Measurements from ENCODE around the gene BTN3A1.
"Not testable (repeated sequence)": the region's sequence is repeated elsewhere in the genome, so short reads cannot be mapped to it uniquely, and the experiment has no call there.

Gene BTN3A1

DNA sequence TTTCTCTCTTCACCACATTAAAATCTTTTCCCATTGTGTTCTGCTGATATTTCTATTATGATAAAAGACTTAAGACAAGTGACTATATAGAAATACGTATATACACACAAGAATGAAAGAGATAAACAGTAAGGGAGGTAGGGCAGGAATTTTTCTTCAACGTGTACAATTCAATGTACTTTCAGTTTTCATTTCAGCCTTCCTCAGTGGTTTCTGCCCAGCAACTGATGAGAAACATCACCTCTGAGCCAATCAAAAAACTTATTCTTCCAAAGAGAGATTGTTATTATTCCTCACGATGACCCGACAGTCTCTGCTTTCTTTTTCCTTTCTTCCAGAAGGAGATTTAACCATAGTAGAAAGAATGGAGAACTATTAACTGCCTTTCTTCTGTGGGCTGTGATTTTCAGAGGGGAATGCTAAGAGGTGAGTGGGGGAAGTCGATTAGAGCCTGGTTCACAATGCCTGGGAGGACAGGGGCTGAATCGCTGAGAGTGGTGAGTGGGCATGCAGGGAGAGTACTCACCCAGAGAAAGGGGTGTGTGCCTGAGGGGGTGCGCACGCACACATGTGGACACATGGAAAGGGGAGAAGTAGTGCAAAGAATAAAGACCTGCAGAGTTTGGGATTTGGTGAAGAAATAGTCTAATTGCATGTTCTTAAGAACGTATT lies at the start of gene BTN3A1:
TSS of gene BTN3A1 (plus strand) at position 289 of the 672 bp plus-strand sequence. CDS start 3,289 bp downstream, outside the sequence.
- peak within 1 kb of the TSS; percentile 76 for H3K4me3 ChIP-seq (replicated peaks; ENCODE audit: low read depth, low read length)
- TF ChIP-seq, protein P1, sequence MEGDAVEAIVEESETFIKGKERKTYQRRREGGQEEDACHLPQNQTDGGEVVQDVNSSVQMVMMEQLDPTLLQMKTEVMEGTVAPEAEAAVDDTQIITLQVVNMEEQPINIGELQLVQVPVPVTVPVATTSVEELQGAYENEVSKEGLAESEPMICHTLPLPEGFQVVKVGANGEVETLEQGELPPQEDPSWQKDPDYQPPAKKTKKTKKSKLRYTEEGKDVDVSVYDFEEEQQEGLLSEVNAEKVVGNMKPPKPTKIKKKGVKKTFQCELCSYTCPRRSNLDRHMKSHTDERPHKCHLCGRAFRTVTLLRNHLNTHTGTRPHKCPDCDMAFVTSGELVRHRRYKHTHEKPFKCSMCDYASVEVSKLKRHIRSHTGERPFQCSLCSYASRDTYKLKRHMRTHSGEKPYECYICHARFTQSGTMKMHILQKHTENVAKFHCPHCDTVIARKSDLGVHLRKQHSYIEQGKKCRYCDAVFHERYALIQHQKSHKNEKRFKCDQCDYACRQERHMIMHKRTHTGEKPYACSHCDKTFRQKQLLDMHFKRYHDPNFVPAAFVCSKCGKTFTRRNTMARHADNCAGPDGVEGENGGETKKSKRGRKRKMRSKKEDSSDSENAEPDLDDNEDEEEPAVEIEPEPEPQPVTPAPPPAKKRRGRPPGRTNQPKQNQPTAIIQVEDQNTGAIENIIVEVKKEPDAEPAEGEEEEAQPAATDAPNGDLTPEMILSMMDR (IDR thresholded peaks at IDR 0.05; ENCODE audit: low read length, missing control alignments) = no peak

DNA sequence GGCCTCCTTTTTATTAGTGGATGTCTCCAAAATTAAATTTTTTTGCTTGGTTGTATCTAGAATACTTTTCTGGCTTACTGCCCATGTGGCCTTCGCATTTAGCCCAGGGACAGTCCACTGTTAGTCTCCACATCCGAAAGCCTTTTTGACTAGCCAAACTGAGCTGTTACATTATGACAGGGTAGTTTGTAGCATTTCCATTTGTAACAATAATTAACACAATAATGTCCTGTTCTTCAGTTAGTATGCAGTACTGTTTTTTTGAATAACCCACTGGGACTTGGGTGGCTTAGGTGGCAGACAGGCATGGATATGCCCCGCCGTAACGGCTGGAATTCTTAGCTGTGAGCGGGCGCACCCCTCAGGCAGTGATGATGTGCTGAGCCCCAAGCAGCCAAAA lies 49.8 kb upstream of the BTN3A1 start:
- DNase-seq (ENCODE audit: low read depth) = no peak
- no peak overlapping the region for H3K4me3 ChIP-seq (replicated peaks; ENCODE audit: low read depth, low read length)
- TF ChIP-seq, protein P1 (IDR thresholded peaks at IDR 0.05; ENCODE audit: low read length, missing control alignments) = no peak

More for the DNA sequence above, at the start of gene BTN3A1:
- DNase-seq (ENCODE audit: low read depth) = peak; percentile 75

DNA sequence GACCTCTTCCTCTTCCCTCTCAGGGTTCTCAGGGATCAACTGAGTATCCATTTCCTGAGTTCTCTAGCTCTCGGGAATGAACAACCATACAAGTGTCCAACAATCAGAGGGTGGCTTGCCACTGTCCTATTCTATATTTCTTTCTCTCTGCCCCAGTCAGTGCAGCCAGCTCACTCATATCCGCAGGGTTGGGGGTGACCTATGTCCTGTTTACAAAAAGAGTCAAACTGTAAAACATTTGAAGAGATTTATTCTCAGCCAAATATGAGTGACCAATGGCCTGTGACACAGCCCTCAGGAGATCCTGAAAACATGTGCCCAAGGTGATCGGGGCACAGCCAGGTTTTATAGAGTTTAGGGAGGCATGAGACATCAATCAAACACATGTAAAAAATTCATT lies 47.9 kb upstream of the BTN3A1 start:
- TF ChIP-seq, protein P1 (IDR thresholded peaks at IDR 0.05; ENCODE audit: low read length, missing control alignments) = no peak
- no peak for DNase-seq (ENCODE audit: low read depth)
- H3K4me3 ChIP-seq (replicated peaks; ENCODE audit: low read depth, low read length) = no peak overlapping the region

DNA sequence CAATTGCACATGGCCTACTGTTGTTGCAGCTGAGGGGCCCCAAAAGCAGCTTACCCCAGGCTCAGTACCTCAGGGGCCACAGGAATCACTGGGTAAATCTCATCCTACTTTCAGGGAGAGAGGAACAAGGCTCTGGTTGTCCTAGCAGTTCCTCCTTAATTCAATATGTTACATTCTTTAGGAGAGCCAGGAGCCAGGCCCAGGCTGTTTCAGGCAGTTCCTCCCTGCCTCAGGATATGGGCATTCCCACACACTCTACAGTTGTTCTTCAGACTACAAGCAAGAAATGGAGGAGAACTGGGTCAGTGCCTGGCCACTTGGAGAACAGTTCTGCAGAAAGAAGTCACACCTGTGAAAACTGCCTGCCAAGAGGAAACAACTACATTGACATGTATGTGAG lies 46.7 kb upstream of the BTN3A1 start:
- DNase-seq (ENCODE audit: low read depth) = no peak
- H3K4me3 ChIP-seq (replicated peaks; ENCODE audit: low read depth, low read length) = no peak overlapping the region
- TF ChIP-seq, protein P1 (IDR thresholded peaks at IDR 0.05; ENCODE audit: low read length, missing control alignments) = no peak

DNA sequence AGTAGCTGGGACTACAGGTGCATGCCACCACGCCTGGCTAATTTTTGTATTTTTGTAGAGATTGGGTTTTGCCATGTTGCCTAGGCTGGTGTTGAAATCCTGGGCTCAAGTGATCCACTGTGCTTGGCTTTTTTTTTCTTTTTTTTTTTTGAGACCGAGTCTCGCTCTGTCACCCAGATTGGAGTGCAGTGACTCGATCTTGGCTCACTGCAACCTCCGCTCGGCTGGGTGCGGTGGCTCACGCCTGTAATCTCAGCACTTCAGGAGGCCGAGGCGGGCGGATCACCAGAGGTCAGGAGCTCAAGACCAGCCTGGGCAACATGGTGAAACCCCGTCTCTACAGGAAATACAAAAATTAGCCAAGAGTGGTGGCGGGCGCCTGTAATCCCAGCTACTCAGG lies 44.5 kb upstream of the BTN3A1 start:
- DNase-seq (ENCODE audit: low read depth) = not testable (repeated sequence)

DNA sequence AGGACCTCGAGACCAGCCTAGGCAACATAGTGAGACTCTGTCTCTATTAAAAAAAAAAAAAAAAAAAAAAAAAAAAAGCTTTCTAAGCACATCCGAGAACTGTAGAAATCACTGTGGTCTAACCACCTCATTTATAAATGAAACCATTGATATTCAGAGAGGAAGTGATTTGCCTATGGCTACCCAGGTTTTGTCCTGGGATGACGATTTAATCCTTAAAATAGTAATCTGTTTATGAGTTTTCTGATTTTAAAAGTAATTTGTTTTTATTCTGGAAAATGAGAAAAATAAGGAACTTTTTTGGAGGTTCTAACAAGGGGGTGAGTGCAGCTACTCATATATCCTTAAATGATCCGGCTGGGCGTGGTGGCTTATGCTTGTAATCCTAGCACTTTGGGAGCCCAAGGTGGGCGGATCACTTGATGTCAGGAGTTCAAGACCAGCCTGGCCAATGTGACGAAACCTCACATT lies 43.5 kb upstream of the BTN3A1 start:
- no peak for DNase-seq (ENCODE audit: low read depth)
- TF ChIP-seq, protein P1 (IDR thresholded peaks at IDR 0.05; ENCODE audit: low read length, missing control alignments) = no peak
- H3K4me3 ChIP-seq (replicated peaks; ENCODE audit: low read depth, low read length) = no peak overlapping the region

More for the DNA sequence above, 44.5 kb upstream of the BTN3A1 start:
- H3K4me3 ChIP-seq (replicated peaks; ENCODE audit: low read depth, low read length) = not testable (repeated sequence)

DNA sequence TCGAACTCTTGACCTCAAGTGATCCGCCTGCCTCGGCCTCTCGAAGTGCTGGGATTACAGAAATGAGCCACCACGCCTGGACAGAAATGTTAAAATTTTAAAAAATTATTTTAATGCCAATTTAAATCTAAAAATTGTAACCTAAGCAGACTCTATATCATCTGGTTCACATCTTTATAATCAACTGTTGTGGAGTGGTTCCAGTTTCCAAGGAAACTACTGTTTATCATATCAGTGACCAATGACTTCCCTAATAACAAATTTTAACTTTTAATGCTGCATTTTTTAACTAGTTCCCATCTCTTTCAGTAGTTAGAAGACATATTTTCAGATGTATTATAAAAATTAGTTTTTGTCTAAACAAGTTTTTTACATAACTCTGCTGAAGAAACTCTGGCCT lies 42.3 kb upstream of the BTN3A1 start:
- DNase-seq (ENCODE audit: low read depth) = no peak
- TF ChIP-seq, protein P1 (IDR thresholded peaks at IDR 0.05; ENCODE audit: low read length, missing control alignments) = no peak
- H3K4me3 ChIP-seq (replicated peaks; ENCODE audit: low read depth, low read length) = no peak overlapping the region
